Hepatocyte (in vitro differentiated cells): ENCODE data around the gene MMP28. TPM values are rescaled to one million over a fixed set of nuclear protein-coding genes. Genes with fewer than 3 reads are reported as not detected.

Source experiments
- DNase-seq: peaks from one replicate; pipeline ENCODE4 v3.0.0-alpha.2; 2016; ENCODE audit warnings: low spot score
- H2AFZ ChIP-seq: fragments of 200-600 bp; sonication (generic); 2 replicates; pipeline ENCODE4 v1.6.0; 2016; ENCODE audit warnings: antibody characterized with exemption, mild to moderate bottlenecking
- H3K27ac ChIP-seq: fragments of 200-600 bp; sonication (generic); 2 replicates; pipeline ENCODE4 v1.5.1; 2016; ENCODE audit warnings: mild to moderate bottlenecking
- H3K27me3 ChIP-seq: fragments of 200-600 bp; sonication (generic); 2 replicates; pipeline ENCODE4 v1.6.1; 2016
- H3K36me3 ChIP-seq: fragments of 200-600 bp; sonication (generic); replicated peaks from 2 replicates; pipeline ENCODE4 v1.5.1; 2016; ENCODE audit warnings: low read depth; ENCODE audit not compliant: insufficient read depth
- H3K4me1 ChIP-seq: fragments of 200-600 bp; sonication (generic); 2 replicates; pipeline ENCODE4 v1.5.1; 2016; ENCODE audit warnings: mild to moderate bottlenecking, moderate library complexity; ENCODE audit not compliant: insufficient read depth
- H3K4me2 ChIP-seq: fragments of 200-600 bp; sonication (generic); 2 replicates; pipeline ENCODE4 v1.6.0; 2016
- H3K4me3 ChIP-seq: fragments of 200-600 bp; sonication (generic); 2 replicates; pipeline ENCODE4 v1.5.1; 2016; ENCODE audit warnings: mild to moderate bottlenecking
- H3K79me2 ChIP-seq: fragments of 200-600 bp; sonication (generic); 2 replicates; pipeline ENCODE4 v1.6.0; 2017; ENCODE audit warnings: mild to moderate bottlenecking
- H3K9me2 ChIP-seq: fragments of 200-600 bp; sonication (generic); replicated peaks from 2 replicates; pipeline ENCODE4 v1.6.0; 2017; ENCODE audit warnings: mild to moderate bottlenecking; ENCODE audit not compliant: insufficient read depth
- H3K9me3 ChIP-seq: fragments of 200-600 bp; sonication (generic); 2 replicates; pipeline ENCODE4 v1.5.1; 2016; ENCODE audit warnings: low read depth, mild to moderate bottlenecking
- H4K20me1 ChIP-seq: fragments of 200-600 bp; sonication (generic); 2 replicates; pipeline ENCODE4 v1.6.0; 2016; ENCODE audit warnings: mild to moderate bottlenecking; ENCODE audit not compliant: insufficient read depth, poor library complexity, severe bottlenecking
- CTCF ChIP-seq: fragments of 200-600 bp; sonication (generic); IDR thresholded peaks from 2 replicates; pipeline ENCODE4 v1.5.1; 2016; ENCODE audit warnings: antibody characterized with exemption, mild to moderate bottlenecking; ENCODE audit not compliant: poor library complexity
- EZH2 ChIP-seq: fragments of 200-600 bp; sonication (generic); IDR thresholded peaks from 2 replicates; pipeline ENCODE4 v1.6.1; 2016; ENCODE audit warnings: antibody characterized with exemption, mild to moderate bottlenecking, borderline replicate concordance
- EZH2phosphoT487 ChIP-seq: fragments of 200-600 bp; sonication (generic); IDR thresholded peaks from one replicate; pipeline ENCODE4 v1.6.1; 2018; ENCODE audit warnings: antibody characterized with exemption, mild to moderate bottlenecking, low read depth, moderate library complexity; ENCODE audit not compliant: unreplicated experiment, severe bottlenecking
- WGBS: methylation state at CpG from one replicate; pipeline ENCODE4 v1.1.6; 2016; ENCODE audit warnings: low lambda C conversion rate; ENCODE audit errors: missing lambda C conversion rate; 5-methylcytosine and 5-hydroxymethylcytosine counted together
- polyA plus RNA-seq: library from polyadenylated mRNA; unstranded; fragments of >200 nt; fragmentation: Nextera tagmentation; extraction: Ambion mirVana; gene quantifications from 2 replicates; pipeline ENCODE4 v1.2.1, GENCODE V29; 2016
- total RNA-seq: library from RNA; depleted of rRNA; stranded (reverse); fragments of >200 nt; gene quantifications from 2 replicates; pipeline ENCODE4 v1.2.3, GENCODE V29; 2014

The MMP28 gene
- total and polyA plus RNA-seq, 2 experiments from 2014 or later, result 12.0 to 18.0 TPM

DNA sequence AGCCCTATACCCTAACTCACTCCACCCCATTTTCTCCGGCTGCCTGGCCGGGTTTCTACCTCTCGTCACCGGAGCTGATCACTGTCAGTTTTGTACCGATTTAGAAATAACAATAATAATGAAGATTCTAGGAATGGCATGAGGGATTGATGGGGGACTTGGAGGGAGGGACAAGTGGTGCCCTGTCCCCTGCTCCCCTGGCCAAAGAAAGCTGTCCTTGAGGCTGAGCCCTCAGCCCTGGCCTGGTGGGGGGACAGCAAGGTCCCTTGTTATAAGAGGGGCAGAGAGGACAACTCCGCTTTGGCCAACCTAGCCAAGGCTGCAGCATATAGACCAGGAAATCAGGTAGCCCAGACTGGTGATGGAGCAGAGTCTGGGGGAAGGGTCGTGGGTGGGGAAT, 52.9 kb downstream of the MMP28 start:
- no peak overlapping the region for H2AFZ ChIP-seq
- H3K36me3 ChIP-seq, result no peaks in the 10 kb centered on the region
- H4K20me1 ChIP-seq, result no peaks in the 10 kb centered on the region
- no peaks in the 10 kb centered on the region for H3K4me1 ChIP-seq
- 85% methylated on average over 7 of the region's 7 CpGs for WGBS
- TF ChIP-seq EZH2, result no peak
- no peak for TF ChIP-seq EZH2phosphoT487
- TF ChIP-seq CTCF, result no peak
- no peak for DNase-seq
- H3K4me3 ChIP-seq, result no peak overlapping the region
- no peaks in the 10 kb centered on the region for H3K9me3 ChIP-seq
- H3K9me2 ChIP-seq, result no peaks in the 10 kb centered on the region
- no peak overlapping the region for H3K27ac ChIP-seq
- H3K27me3 ChIP-seq, result peaks cover 32% of the 10 kb centered on the region
- no peaks in the 10 kb centered on the region for H3K79me2 ChIP-seq
- H3K4me2 ChIP-seq, result no peak overlapping the region

GRCh38 chr17:35740997-35741931, 54.2 kb downstream of the MMP28 start:
- Histone ChIP-seq H3K4me3 (no peak overlapping the region), H3K79me2 (no peaks in the 10 kb centered on the region), H3K4me2 (peak overlapping the region; percentile 69), H3K36me3 (no peaks in the 10 kb centered on the region), H3K9me3 (no peaks in the 10 kb centered on the region), H4K20me1 (no peaks in the 10 kb centered on the region), H3K27ac (no peak overlapping the region), H3K27me3 (peaks cover 32% of the 10 kb centered on the region), H3K9me2 (no peaks in the 10 kb centered on the region), H3K4me1 (no peaks in the 10 kb centered on the region), H2AFZ (no peak overlapping the region)
- TF ChIP-seq EZH2, result peak; percentile 28
- TF ChIP-seq CTCF, result no peak
- no peak for DNase-seq
- WGBS, result 48% methylated on average over 42 of the region's 73 CpGs

GRCh38 chr17:35740216-35740615, 55.2 kb downstream of the MMP28 start:
- no peak for TF ChIP-seq CTCF
- TF ChIP-seq EZH2phosphoT487, result no peak
- TF ChIP-seq EZH2, result no peak
- Histone ChIP-seq H3K4me1 (no peaks in the 10 kb centered on the region), H4K20me1 (no peaks in the 10 kb centered on the region), H3K27me3 (peaks cover 32% of the 10 kb centered on the region), H3K9me2 (no peaks in the 10 kb centered on the region), H2AFZ (no peak overlapping the region), H3K79me2 (no peaks in the 10 kb centered on the region), H3K27ac (no peak overlapping the region), H3K36me3 (no peaks in the 10 kb centered on the region), H3K4me2 (no peak overlapping the region), H3K4me3 (no peak overlapping the region), H3K9me3 (no peaks in the 10 kb centered on the region)
- 95% methylated on average over 7 of the region's 7 CpGs for WGBS
- no peak for DNase-seq
